ENCODE data around the gene USP48. TPM values are rescaled to one million over a fixed set of nuclear protein-coding genes. Genes with fewer than 3 reads are reported as not detected.

Gene USP48
- total and polyA plus RNA-seq, 2 of the 13 experiments (the other 11 are each of a cell fraction or from before 2014, with no cell fraction given), result 30.4 to 30.7 TPM

DNA sequence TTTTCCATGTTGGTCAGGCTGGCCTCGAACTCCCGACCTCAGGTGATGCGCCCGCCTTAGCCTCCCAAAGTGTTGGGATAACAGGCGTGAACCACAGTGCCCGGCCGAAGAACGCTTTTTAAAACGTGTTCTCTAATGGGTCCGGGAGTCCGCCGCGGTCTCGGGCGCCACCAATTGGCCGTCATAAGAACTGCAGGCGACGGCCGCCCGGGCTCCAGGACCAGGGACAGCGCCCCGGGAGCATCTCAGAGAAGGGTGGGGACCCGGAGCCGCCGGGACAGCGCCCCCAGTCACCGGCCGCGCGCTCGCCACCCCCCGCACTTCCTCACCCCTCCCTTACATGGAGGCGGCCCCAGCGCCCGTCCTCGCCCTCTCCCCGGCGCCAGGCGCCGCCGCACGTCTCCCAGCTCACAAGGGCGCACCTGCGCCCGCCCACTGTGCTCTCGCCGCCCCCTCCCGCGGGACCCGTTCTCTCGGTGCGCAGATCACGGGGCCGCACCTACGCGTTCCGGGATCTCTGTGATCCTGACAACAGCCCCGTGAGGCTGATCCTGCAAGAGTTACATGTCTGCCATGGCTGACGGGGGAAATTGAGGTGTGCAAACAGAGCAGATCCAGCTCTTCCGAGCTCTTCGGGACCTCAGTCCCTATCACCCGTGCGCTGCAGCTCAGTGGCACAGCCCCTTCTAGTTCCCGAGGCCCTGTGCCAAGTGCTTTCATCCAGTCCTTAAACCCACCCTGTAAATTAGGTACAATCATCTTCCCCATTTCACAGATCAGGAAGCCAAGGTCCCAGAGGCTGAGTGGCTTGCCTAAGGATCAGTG, 123.6 kb downstream of the USP48 start (continued):
- TF ChIP-seq, protein P1, sequence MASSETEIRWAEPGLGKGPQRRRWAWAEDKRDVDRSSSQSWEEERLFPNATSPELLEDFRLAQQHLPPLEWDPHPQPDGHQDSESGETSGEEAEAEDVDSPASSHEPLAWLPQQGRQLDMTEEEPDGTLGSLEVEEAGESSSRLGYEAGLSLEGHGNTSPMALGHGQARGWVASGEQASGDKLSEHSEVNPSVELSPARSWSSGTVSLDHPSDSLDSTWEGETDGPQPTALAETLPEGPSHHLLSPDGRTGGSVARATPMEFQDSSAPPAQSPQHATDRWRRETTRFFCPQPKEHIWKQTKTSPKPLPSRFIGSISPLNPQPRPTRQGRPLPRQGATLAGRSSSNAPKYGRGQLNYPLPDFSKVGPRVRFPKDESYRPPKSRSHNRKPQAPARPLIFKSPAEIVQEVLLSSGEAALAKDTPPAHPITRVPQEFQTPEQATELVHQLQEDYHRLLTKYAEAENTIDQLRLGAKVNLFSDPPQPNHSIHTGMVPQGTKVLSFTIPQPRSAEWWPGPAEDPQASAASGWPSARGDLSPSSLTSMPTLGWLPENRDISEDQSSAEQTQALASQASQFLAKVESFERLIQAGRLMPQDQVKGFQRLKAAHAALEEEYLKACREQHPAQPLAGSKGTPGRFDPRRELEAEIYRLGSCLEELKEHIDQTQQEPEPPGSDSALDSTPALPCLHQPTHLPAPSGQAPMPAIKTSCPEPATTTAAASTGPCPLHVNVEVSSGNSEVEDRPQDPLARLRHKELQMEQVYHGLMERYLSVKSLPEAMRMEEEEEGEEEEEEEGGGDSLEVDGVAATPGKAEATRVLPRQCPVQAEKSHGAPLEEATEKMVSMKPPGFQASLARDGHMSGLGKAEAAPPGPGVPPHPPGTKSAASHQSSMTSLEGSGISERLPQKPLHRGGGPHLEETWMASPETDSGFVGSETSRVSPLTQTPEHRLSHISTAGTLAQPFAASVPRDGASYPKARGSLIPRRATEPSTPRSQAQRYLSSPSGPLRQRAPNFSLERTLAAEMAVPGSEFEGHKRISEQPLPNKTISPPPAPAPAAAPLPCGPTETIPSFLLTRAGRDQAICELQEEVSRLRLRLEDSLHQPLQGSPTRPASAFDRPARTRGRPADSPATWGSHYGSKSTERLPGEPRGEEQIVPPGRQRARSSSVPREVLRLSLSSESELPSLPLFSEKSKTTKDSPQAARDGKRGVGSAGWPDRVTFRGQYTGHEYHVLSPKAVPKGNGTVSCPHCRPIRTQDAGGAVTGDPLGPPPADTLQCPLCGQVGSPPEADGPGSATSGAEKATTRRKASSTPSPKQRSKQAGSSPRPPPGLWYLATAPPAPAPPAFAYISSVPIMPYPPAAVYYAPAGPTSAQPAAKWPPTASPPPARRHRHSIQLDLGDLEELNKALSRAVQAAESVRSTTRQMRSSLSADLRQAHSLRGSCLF (CRISPR knock-in tag; IDR thresholded peaks at IDR 0.05; ENCODE audit: borderline replicate concordance), result peak; percentile 97
- TF ChIP-seq MEF2D (CRISPR knock-in tag; IDR thresholded peaks at IDR 0.05) (peak; percentile 79), ZNF678 (CRISPR knock-in tag; IDR thresholded peaks at IDR 0.05) (peak; percentile 95), ZSCAN30 (CRISPR knock-in tag; IDR thresholded peaks at IDR 0.05) (peak; percentile 71; the same call in 1 of the 2 replicates), PAWR (CRISPR knock-in tag; IDR thresholded peaks at IDR 0.05; ENCODE audit: borderline replicate concordance) (0 out of 2 replicates have a peak, but pooled peaks have one; percentile 46), RFX5 (IDR thresholded peaks at IDR 0.05; ENCODE audit: low read depth, low read length) (no peak), ZNF225 (CRISPR knock-in tag; IDR thresholded peaks at IDR 0.05) (peak; percentile 90; the same call in 1 of the 2 replicates), MEIS2 (CRISPR knock-in tag; IDR thresholded peaks at IDR 0.05) (peak; percentile 95), ZNF816 (CRISPR knock-in tag; IDR thresholded peaks at IDR 0.05; ENCODE audit: borderline replicate concordance) (peak; percentile 95), ESRRA (CRISPR knock-in tag; IDR thresholded peaks at IDR 0.05; ENCODE audit: low read depth) (peak; percentile 79; the same call in 1 of the 2 replicates), SMARCE1 (IDR thresholded peaks at IDR 0.05; ENCODE audit: borderline replicate concordance) (no peak), ZNF33B (CRISPR knock-in tag; IDR thresholded peaks at IDR 0.05) (0 out of 2 replicates have a peak, but pooled peaks have one; percentile 80), MATR3 (CRISPR knock-in tag; IDR thresholded peaks at IDR 0.05) (no peak)
- TF ChIP-seq, protein P2, sequence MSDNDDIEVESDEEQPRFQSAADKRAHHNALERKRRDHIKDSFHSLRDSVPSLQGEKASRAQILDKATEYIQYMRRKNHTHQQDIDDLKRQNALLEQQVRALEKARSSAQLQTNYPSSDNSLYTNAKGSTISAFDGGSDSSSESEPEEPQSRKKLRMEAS (IDR thresholded peaks at IDR 0.05), result peak; percentile 37
- TF ChIP-seq, protein P3, sequence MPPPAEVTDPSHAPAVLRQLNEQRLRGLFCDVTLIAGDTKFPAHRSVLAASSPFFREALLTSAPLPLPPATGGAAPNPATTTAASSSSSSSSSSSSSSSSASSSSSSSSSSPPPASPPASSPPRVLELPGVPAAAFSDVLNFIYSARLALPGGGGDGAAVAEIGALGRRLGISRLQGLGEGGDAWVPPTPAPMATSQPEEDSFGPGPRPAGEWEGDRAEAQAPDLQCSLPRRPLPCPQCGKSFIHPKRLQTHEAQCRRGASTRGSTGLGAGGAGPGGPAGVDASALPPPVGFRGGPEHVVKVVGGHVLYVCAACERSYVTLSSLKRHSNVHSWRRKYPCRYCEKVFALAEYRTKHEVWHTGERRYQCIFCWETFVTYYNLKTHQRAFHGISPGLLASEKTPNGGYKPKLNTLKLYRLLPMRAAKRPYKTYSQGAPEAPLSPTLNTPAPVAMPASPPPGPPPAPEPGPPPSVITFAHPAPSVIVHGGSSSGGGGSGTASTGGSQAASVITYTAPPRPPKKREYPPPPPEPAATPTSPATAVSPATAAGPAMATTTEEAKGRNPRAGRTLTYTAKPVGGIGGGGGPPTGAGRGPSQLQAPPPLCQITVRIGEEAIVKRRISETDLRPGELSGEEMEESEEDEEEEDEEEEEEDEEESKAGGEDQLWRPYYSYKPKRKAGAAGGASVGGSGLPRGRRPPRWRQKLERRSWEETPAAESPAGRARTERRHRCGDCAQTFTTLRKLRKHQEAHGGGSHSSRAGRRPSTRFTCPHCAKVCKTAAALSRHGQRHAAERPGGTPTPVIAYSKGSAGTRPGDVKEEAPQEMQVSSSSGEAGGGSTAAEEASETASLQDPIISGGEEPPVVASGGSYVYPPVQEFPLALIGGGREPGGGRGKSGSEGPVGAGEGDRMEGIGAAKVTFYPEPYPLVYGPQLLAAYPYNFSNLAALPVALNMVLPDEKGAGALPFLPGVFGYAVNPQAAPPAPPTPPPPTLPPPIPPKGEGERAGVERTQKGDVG (CRISPR knock-in tag; IDR thresholded peaks at IDR 0.05; ENCODE audit: borderline replicate concordance), result peak; percentile 70; the same call in 1 of the 2 replicates
- TF ChIP-seq, protein P4, sequence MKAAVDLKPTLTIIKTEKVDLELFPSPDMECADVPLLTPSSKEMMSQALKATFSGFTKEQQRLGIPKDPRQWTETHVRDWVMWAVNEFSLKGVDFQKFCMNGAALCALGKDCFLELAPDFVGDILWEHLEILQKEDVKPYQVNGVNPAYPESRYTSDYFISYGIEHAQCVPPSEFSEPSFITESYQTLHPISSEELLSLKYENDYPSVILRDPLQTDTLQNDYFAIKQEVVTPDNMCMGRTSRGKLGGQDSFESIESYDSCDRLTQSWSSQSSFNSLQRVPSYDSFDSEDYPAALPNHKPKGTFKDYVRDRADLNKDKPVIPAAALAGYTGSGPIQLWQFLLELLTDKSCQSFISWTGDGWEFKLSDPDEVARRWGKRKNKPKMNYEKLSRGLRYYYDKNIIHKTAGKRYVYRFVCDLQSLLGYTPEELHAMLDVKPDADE (CRISPR knock-in tag; IDR thresholded peaks at IDR 0.05), result peak; percentile 91; the same call in 1 of the 2 replicates
- TF ChIP-seq, protein P5, sequence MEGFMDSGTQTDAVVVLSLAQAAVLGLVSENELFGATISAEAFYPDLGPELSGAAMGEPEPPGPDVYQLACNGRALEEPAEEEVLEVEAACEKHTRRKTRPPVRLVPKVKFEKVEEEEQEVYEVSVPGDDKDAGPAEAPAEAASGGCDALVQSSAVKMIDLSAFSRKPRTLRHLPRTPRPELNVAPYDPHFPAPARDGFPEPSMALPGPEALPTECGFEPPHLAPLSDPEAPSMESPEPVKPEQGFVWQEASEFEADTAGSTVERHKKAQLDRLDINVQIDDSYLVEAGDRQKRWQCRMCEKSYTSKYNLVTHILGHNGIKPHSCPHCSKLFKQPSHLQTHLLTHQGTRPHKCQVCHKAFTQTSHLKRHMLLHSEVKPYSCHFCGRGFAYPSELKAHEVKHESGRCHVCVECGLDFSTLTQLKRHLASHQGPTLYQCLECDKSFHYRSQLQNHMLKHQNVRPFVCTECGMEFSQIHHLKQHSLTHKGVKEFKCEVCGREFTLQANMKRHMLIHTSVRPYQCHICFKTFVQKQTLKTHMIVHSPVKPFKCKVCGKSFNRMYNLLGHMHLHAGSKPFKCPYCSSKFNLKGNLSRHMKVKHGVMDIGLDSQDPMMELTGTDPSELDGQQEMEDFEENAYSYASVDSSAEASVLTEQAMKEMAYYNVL (CRISPR knock-in tag; IDR thresholded peaks at IDR 0.05; ENCODE audit: borderline replicate concordance), result peak; percentile 85
